Fibroblast of the conjunctiva (primary cell): Measurements from ENCODE around the gene SLC29A4.
"Not testable (repeated sequence)": the region's sequence is repeated elsewhere in the genome, so short reads cannot be mapped to it uniquely, and the experiment has no call there.

Experiments
- DNase-seq: peaks from one replicate; pipeline ENCODE4 v3.0.0-alpha.2; 2010; ENCODE audit warnings: low read depth

SLC29A4 gene

GRCh38 chr7:5282543-5283316 lies at the start of gene SLC29A4:
TSS of gene SLC29A4 (plus strand) at chr7:5282943. CDS start at chr7:5287817, 4,874 bp downstream.
- no peak for DNase-seq

GRCh38 chr7:5234852-5235831 lies 47.6 kb upstream of the SLC29A4 start:
- DNase-seq = no peak

- no peak for DNase-seq
These were observed 45.5 kb upstream of the SLC29A4 start for GRCh38 chr7:5237286-5237685.

GRCh38 chr7:5238500-5238899 lies 44.2 kb upstream of the SLC29A4 start:
- DNase-seq = no peak

GRCh38 chr7:5243261-5243660 lies 39.5 kb upstream of the SLC29A4 start:
- DNase-seq = no peak

- peak; percentile 27 for DNase-seq
These were observed 34.4 kb upstream of the SLC29A4 start for GRCh38 chr7:5248201-5248885.

GRCh38 chr7:5250787-5251186 lies 32.0 kb upstream of the SLC29A4 start:
- not testable (repeated sequence) for DNase-seq

- not testable (repeated sequence) for DNase-seq
These were observed 29.2 kb upstream of the SLC29A4 start for GRCh38 chr7:5253529-5253928.

- DNase-seq = not testable (repeated sequence)
These were observed 28.4 kb upstream of the SLC29A4 start for GRCh38 chr7:5254371-5254770.

- DNase-seq = no peak
These were observed 26.9 kb upstream of the SLC29A4 start for GRCh38 chr7:5255832-5256231.

- DNase-seq = not testable (repeated sequence)
These were observed 22.1 kb upstream of the SLC29A4 start for GRCh38 chr7:5260530-5261068.

- not testable (repeated sequence) for DNase-seq
These were observed 19.7 kb upstream of the SLC29A4 start for GRCh38 chr7:5263066-5263465.

GRCh38 chr7:5265320-5266190 lies 17.2 kb upstream of the SLC29A4 start:
- no peak for DNase-seq

- no peak for DNase-seq
These were observed 16.3 kb upstream of the SLC29A4 start for GRCh38 chr7:5266191-5267028.

- not testable (repeated sequence) for DNase-seq
These were observed 14.9 kb upstream of the SLC29A4 start for GRCh38 chr7:5267829-5268228.

GRCh38 chr7:5269992-5270657 lies 12.6 kb upstream of the SLC29A4 start:
- not testable (repeated sequence) for DNase-seq

- DNase-seq = no peak
These were observed 12.0 kb upstream of the SLC29A4 start for GRCh38 chr7:5270788-5271187.

GRCh38 chr7:5273831-5274405 lies 8.8 kb upstream of the SLC29A4 start:
- DNase-seq = not testable (repeated sequence)

GRCh38 chr7:5274441-5274840 lies 8.3 kb upstream of the SLC29A4 start:
- no peak for DNase-seq
